Myocyte (in vitro differentiated cells): ENCODE measurements around the gene CDH4. TPM values are rescaled to one million over a fixed set of nuclear protein-coding genes. Genes with fewer than 3 reads are reported as not detected.

Source experiments
- DNase-seq: peaks from one replicate; pipeline ENCODE4 v3.0.0-alpha.2; 2012; ENCODE audit warnings: low read depth
- total RNA-seq: library from RNA; depleted of rRNA; stranded (reverse); fragments of >200 nt; gene quantifications from 2 replicates; pipeline ENCODE4 v1.2.3, GENCODE V29; 2014

CDH4 gene
- total RNA-seq, 1 donor from 2014 or later, result 0.45 TPM

GRCh38 chr20:61621852-61622251 lies 369.8 kb downstream of the CDH4 start:
- DNase-seq, result no peak

DNA sequence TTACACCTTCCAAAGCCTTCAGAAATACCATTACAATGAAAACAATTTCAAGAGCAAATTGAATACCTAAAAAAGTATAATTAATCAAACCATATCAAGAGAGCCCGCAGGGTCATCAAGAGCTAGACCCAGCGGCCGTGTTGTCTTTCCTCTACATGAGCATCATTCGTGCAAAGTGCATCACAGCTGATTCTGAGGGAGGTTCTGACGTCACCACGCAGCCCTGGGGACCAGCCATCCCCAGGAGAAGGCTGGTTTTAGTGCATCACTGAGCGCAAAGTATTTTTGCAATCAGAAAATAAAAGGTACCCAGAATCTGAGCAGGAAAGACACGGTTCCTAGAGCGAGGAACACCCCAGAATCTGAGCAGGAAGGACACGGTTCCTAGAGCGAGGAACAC lies 371.4 kb downstream of the CDH4 start:
- DNase-seq, result no peak

DNA sequence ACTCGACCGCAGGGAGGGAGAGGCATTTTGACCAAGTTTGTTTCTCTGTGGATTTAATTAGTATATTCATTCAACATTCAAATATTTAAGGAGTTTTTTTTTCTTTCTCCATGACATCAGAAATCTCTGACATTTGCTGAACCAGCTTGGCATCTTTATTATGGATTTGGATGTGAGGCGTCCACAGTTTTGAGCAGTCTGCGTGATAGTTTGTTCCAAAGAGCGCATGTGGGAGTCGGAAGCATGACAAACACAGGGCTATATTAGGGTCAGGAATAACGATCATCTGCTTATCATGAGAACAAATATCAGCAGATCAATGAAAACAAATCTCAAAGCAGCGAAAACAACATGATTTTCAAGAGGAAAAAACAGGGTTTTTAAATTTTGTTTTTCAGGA lies 373.2 kb downstream of the CDH4 start:
- no peak for DNase-seq

DNA sequence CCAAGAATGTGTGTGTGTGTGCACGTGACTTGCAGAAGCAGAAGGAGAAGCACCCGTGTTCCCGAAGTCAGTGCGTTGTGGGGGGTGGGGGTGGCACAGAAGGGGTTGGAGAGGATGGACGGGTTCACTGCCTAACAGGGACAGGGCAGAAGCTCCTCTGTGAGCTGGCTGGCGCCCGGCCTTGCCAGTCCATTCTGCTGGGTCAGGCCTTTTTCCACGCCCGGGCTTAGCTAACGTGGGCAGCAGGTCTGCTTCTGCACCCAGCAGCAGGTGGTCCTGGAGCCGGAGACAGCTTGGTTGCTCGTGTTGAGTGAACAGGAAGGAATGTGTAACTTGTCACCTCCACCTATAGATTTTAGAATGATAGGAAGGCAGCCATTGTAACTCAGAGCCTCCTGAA lies 374.4 kb downstream of the CDH4 start:
- DNase-seq, result no peak

DNA sequence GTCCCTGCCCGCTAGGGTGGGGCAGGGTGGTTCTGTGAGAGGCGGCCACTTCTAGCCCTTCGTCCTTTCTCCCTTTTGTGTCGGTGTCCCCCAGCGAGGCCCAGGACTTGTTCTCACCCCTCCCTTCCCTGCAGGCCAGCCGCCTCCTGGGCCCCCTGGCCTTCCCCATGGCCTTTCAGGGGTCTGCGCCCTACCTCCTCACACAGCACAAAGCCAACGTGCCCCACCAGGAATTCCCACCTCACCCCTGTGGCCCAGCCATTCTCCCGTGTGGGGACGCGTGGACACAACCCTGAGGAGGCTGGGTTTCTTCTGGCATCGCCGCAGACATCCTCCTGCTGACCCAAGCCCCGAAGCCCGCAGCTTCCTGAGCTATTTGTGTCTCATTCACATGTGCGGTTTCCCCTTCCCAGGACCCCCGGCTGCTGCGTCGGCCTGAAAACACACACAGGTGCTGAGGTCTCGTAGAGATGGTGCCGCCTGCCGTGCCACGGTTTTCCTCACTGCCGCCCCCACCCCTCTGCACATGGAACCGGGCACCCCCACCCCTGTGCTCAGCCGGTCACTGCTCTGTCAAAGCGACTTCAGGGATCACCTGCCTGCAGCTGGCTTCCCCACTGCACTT lies 375.8 kb downstream of the CDH4 start:
- no peak for DNase-seq

GRCh38 chr20:61628480-61628879 lies 376.4 kb downstream of the CDH4 start:
- peak; percentile 8 for DNase-seq

GRCh38 chr20:61628901-61629601 lies 377.0 kb downstream of the CDH4 start:
- DNase-seq, result peak; percentile 12

- DNase-seq, result peak; percentile 11
Observed at GRCh38 chr20:61629602-61630390, 377.7 kb downstream of the CDH4 start.

DNA sequence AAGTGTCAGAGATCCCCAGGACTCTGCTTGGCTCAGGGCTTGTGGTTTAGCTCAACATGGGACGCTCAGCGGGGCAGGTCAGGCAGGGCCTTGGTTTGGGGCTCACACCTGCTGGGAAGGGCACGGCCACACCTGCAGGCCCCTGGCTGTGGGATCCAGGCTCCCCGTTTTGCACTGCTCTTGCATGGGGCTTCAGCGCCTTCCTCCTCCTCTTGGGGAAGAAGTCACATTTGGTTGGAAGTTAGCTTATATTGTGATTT lies 378.3 kb downstream of the CDH4 start:
- no peak for DNase-seq

- DNase-seq, result no peak
Observed at GRCh38 chr20:61630816-61631215, 378.8 kb downstream of the CDH4 start.

GRCh38 chr20:61631751-61632150 lies 379.7 kb downstream of the CDH4 start:
- no peak for DNase-seq

- no peak for DNase-seq
Observed at GRCh38 chr20:61633004-61633403, 380.9 kb downstream of the CDH4 start.

DNA sequence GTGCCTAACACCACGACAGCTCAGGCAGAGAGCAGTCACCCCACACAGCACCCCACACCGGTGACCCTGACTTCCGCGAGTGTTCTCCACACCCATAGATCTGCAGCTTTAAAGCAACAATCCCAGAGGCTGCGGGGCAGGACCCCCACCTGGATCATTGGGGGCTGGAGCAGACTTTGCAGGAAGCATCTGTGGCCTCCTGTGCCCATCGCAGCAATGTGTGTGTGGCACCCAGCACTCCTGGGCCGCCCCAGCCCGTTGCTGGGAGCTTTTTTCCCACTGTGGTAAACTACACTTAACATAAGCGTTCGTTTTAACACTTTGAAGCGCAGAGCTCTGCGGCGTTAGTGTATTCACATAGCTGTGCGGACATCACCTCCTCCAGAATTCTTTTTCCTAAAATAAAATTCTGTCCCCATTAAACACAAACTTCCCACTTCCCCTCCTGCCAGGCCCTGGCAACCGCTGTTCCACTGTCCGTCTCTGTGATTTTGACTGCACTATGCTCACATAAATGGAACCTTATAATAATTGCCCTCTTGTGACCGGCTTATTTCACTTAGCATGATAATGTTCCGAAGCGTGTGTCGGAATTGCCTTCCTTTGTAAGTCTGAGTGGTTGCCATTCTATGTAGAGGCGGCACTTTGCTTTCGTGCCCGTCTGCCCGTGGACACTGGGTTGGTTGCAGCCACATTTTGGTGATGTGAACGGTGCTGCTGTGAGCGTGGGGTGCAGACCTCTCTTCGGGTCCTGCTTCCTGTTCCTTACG lies 382.5 kb downstream of the CDH4 start:
- no peak for DNase-seq

DNA sequence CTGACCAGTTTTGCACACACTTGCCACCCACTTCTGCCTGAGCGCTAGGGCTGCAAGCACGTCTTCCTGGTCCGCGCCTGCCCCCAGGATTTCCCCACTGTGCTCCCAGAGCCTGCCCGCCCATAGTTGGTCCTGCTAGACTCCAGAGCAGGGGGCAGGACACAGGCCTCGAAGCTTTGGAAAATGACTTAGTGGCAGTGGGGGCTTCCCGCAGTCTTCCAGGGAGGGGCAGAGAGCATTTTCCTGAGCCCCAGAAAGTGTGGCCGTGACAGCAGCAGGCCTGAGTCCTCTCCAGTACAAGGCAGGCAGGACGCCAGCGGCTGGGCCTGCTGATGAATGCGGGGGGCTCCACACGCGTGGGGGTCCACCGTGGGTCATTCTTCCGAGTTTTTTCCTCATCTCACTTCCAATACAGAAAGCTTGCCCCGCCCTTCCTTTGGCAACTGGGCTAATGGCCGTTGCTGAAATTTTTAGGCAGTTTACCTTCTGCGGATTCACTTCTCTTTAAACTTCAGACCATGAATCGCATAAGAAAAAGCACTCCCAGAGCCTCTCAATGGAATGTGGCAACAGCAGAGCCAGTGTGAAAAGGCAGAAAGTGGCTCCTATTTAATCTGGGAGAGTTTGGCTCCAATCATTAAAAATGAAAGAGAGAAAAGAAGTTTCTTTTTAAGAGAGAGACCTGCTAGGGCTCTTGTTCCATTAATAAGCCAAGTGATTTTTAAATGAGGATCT lies 383.8 kb downstream of the CDH4 start:
- DNase-seq, result no peak

- DNase-seq, result no peak
Observed at GRCh38 chr20:61636531-61637116, 384.6 kb downstream of the CDH4 start.

GRCh38 chr20:61638802-61639585 lies 386.9 kb downstream of the CDH4 start:
- DNase-seq, result no peak

- DNase-seq, result no peak
Observed at GRCh38 chr20:61640131-61640870, 388.2 kb downstream of the CDH4 start.

- DNase-seq, result no peak
Observed at GRCh38 chr20:61640871-61641245, 388.8 kb downstream of the CDH4 start.

DNA sequence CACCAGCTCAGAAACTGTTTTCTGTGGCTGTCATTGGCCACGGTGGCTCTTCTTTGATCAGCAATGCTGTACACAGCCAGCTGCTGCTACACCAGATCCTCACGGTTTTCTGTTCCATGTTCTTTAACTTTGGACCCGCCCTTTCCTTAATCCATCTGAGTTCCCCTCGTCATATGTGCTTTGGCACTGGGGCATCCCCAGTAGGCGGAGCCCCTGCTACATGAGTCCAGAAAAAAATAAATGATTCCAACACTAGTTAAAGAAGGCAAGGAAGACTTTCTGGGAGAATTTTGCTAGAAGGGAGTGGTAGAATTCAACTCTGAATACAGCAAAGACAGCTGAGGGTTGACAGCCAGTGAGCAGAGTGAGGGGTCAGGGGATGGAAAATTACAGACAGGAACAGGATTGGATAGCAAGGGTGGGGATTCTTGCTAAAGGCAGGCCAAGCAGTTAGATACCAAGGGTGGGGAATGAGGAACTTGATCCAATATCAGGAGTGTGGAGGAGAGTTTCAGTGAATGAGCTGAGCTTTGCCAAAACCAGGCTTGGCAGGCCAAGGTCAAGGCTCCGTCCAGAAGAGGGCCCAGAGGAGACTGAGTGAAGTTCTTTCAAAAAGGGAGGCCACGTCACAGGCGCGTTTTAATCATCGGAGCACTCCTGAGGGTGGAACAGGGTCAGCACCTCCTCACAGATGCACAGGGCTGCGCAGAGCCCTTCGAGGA lies 391.8 kb downstream of the CDH4 start:
- DNase-seq, result no peak
